Neural cell (in vitro differentiated cells): ENCODE measurements around the gene RFC3. TPM values are rescaled to one million over a fixed set of nuclear protein-coding genes. Genes with fewer than 3 reads are reported as not detected.

ENCODE experiments used
- H2AFZ ChIP-seq: fragments of 200-600, 300-800 bp; sonication (generic), shearing (Covaris generic); 2 replicates; pipeline ENCODE4 v1.6.0; 2014; ENCODE audit warnings: low read depth, mild to moderate bottlenecking, antibody characterized with exemption, low read length, moderate library complexity
- H3F3A ChIP-seq: fragments of 200-600 bp; shearing (Covaris generic); 2 replicates; pipeline ENCODE4 v1.6.1; 2016; ENCODE audit warnings: mild to moderate bottlenecking, moderate library complexity, mixed read lengths, antibody characterized with exemption, low read length; ENCODE audit not compliant: insufficient read depth, poor library complexity, severe bottlenecking
- H3K27ac ChIP-seq: fragments of 200-600, 300-800 bp; sonication (generic), shearing (Covaris generic); 2 replicates; pipeline ENCODE4 v1.5.1; 2014; ENCODE audit warnings: mild to moderate bottlenecking, low read length, moderate library complexity
- H3K27me3 ChIP-seq: fragments of 300-800, 200-600 bp; sonication (generic), shearing (Covaris generic); 2 replicates; pipeline ENCODE4 v1.6.0; 2014; ENCODE audit warnings: mild to moderate bottlenecking, low read depth, low read length, moderate library complexity; ENCODE audit not compliant: insufficient read depth
- H3K36me3 ChIP-seq: fragments of 300-800, 200-600 bp; sonication (generic), shearing (Covaris generic); 2 replicates; pipeline ENCODE4 v1.5.1; 2014; ENCODE audit warnings: mild to moderate bottlenecking, antibody characterized with exemption, low read length, moderate library complexity; ENCODE audit not compliant: insufficient read depth
- H3K4me2 ChIP-seq: fragments of 300-800, 200-600 bp; sonication (generic), shearing (Covaris generic); 2 replicates; pipeline ENCODE4 v1.6.0; 2014; ENCODE audit warnings: mild to moderate bottlenecking, low read length
- H3K4me3 ChIP-seq: fragments of 300-800, 200-600 bp; sonication (generic), shearing (Covaris generic); 2 replicates; pipeline ENCODE4 v1.5.1; 2014; ENCODE audit warnings: mild to moderate bottlenecking, low read length, moderate library complexity
- H3K79me2 ChIP-seq: fragments of 200-600 bp; shearing (Covaris generic); replicated peaks from 2 replicates; pipeline ENCODE4 v1.6.0; 2014; ENCODE audit warnings: mild to moderate bottlenecking, low read length, moderate library complexity; ENCODE audit not compliant: insufficient read depth
- H3K9ac ChIP-seq: fragments of 300-800, 200-600 bp; sonication (generic), shearing (Covaris generic); 2 replicates; pipeline ENCODE4 v1.6.1; 2016; ENCODE audit warnings: mild to moderate bottlenecking, low read length, mixed read lengths
- H3K9me2 ChIP-seq: fragments of 200-600 bp; shearing (Covaris generic); 2 replicates; pipeline ENCODE4 v1.6.1; 2016; ENCODE audit warnings: mild to moderate bottlenecking, low read length, mixed read lengths; ENCODE audit not compliant: insufficient read depth
- H3K9me3 ChIP-seq: fragments of 200-600, 300-800 bp; sonication (generic), shearing (Covaris generic); 2 replicates; pipeline ENCODE4 v1.6.1; 2016; ENCODE audit warnings: mild to moderate bottlenecking, mixed run types, low read length, moderate library complexity, mixed read lengths
- H4K20me1 ChIP-seq: fragments of 200-600 bp; shearing (Covaris generic); 2 replicates; pipeline ENCODE4 v1.6.1; 2016; ENCODE audit warnings: mild to moderate bottlenecking, mixed run types; ENCODE audit not compliant: insufficient read depth
- CTCF ChIP-seq: fragments of 450-650 bp; IDR thresholded peaks from 2 replicates; pipeline ENCODE4 v1.5.1; 2014; ENCODE audit warnings: antibody characterized with exemption, mild to moderate bottlenecking, moderate library complexity; ENCODE audit not compliant: poor library complexity, severe bottlenecking
- EP300 ChIP-seq: fragments of 450-650 bp; conservative IDR thresholded peaks from 2 replicates; pipeline ENCODE4 v1.6.1; 2014; ENCODE audit warnings: antibody characterized with exemption, mild to moderate bottlenecking, moderate library complexity; ENCODE audit not compliant: poor library complexity, severe bottlenecking
- EZH2 ChIP-seq: fragments of 200-600, 300-800 bp; shearing (Covaris generic), sonication (generic); IDR thresholded peaks from 2 replicates; pipeline ENCODE4 v1.6.1; 2014; ENCODE audit warnings: antibody characterized with exemption, low read length, borderline replicate concordance, mild to moderate bottlenecking; ENCODE audit not compliant: insufficient read depth, poor library complexity, severe bottlenecking
- MXI1 ChIP-seq: fragments of 450-650 bp; conservative IDR thresholded peaks from 2 replicates; pipeline ENCODE4 v1.6.1; 2014; ENCODE audit warnings: antibody characterized with exemption, mild to moderate bottlenecking; ENCODE audit not compliant: poor library complexity, severe bottlenecking
- POLR2AphosphoS5 ChIP-seq: IDR thresholded peaks from 2 replicates; pipeline ENCODE4 v1.6.1; 2012
- RAD21 ChIP-seq: fragments of 450-650 bp; conservative IDR thresholded peaks from 2 replicates; pipeline ENCODE4 v1.6.1; 2014; ENCODE audit warnings: antibody characterized with exemption, mild to moderate bottlenecking, moderate library complexity
- SMC3 ChIP-seq: fragments of 450-650 bp; conservative IDR thresholded peaks from 2 replicates; pipeline ENCODE4 v1.6.1; 2014; ENCODE audit warnings: antibody characterized with exemption, mild to moderate bottlenecking, moderate library complexity; ENCODE audit not compliant: poor library complexity
- TAF1 ChIP-seq: IDR thresholded peaks from 2 replicates; pipeline ENCODE4 v1.6.1; 2012; ENCODE audit warnings: low read depth
- polyA plus RNA-seq: library from polyadenylated mRNA; depleted of rRNA; stranded (reverse); fragments of >200 nt; gene quantifications from 2 replicates; pipeline ENCODE4 v1.2.3, GENCODE V29; 2014
- small RNA-seq, 3 experiments: library from RNA; depleted of rRNA; stranded (forward); fragments of <200 nt; gene quantifications; one replicate each; pipeline ENCODE3, GENCODE V24; 2012
- TF ChIP-seq, protein P1 (sequence below): IDR thresholded peaks from 2 replicates; pipeline ENCODE4 v1.6.1; 2012; ENCODE audit warnings: borderline replicate concordance

The RFC3 gene
- polyA plus RNA-seq, 1 donor from 2014 or later: 13.8 TPM

GRCh38 chr13:33882804-33883203 lies 64.9 kb downstream of the RFC3 start:
- no peak overlapping the region for H2AFZ ChIP-seq
- no peaks in the 10 kb centered on the region for H3K36me3 ChIP-seq

DNA sequence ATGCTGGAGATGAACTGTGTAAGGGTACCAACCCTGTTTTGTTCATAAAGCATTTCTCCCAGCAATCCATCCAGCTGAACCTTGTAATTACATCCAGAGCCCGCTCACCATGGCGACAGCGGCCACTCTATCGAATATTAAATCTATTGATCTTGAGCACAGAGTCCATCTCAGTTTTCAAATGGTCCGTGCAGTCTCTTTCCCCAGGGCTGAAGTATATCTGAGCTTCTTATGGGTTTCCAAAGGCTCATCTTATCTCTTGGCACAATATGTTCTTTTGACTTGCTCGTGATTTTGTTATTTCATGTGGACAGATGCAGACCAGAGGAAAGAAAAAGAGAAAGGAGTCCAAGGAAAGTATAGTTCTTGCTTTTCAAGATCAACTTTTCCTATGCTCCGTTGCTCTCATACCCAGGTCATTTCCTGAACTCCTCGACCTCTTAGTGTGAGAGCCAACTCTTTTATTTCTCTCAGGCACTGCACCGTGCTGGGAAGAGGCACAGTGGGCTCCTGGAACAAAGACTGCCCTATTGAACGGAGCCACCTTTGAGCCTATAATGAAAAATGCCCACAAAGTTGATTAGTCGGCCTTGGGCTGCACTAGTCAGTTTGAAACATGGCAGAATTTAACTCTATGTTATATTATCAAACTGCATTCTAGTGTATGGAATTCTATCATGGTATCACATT lies 66.7 kb downstream of the RFC3 start:
- H3K36me3 ChIP-seq: no peaks in the 10 kb centered on the region
- H2AFZ ChIP-seq: no peak overlapping the region
- H3K4me2 ChIP-seq: no peak overlapping the region
- H4K20me1 ChIP-seq: no peaks in the 10 kb centered on the region
- no peaks in the 10 kb centered on the region for H3K27me3 ChIP-seq
- no peak overlapping the region for H3K4me3 ChIP-seq
- peak overlapping the region; percentile 37 for H3K27ac ChIP-seq
- no peak overlapping the region for H3K9ac ChIP-seq
- no peak for TF ChIP-seq SMC3
- H3K9me3 ChIP-seq: no peaks in the 10 kb centered on the region
- H3K79me2 ChIP-seq: no peaks in the 10 kb centered on the region
- no peaks in the 10 kb centered on the region for H3K9me2 ChIP-seq
- H3F3A ChIP-seq: no peaks in the 10 kb centered on the region

More at GRCh38 chr13:33882804-33883203, 64.9 kb downstream of the RFC3 start:
- no peak overlapping the region for H3K9ac ChIP-seq
- no peaks in the 10 kb centered on the region for H3K9me3 ChIP-seq
- no peaks in the 10 kb centered on the region for H4K20me1 ChIP-seq
- no peak overlapping the region for H3K4me2 ChIP-seq
- no peak overlapping the region for H3K4me3 ChIP-seq
- no peaks in the 10 kb centered on the region for H3K9me2 ChIP-seq
- H3K27ac ChIP-seq: no peak overlapping the region
- no peaks in the 10 kb centered on the region for H3K27me3 ChIP-seq
- TF ChIP-seq POLR2AphosphoS5 (no peak), EZH2 (no peak), MXI1 (no peak), RAD21 (no peak), EP300 (no peak), SMC3 (no peak), CTCF (no peak), TAF1 (no peak)
- TF ChIP-seq, protein P1, sequence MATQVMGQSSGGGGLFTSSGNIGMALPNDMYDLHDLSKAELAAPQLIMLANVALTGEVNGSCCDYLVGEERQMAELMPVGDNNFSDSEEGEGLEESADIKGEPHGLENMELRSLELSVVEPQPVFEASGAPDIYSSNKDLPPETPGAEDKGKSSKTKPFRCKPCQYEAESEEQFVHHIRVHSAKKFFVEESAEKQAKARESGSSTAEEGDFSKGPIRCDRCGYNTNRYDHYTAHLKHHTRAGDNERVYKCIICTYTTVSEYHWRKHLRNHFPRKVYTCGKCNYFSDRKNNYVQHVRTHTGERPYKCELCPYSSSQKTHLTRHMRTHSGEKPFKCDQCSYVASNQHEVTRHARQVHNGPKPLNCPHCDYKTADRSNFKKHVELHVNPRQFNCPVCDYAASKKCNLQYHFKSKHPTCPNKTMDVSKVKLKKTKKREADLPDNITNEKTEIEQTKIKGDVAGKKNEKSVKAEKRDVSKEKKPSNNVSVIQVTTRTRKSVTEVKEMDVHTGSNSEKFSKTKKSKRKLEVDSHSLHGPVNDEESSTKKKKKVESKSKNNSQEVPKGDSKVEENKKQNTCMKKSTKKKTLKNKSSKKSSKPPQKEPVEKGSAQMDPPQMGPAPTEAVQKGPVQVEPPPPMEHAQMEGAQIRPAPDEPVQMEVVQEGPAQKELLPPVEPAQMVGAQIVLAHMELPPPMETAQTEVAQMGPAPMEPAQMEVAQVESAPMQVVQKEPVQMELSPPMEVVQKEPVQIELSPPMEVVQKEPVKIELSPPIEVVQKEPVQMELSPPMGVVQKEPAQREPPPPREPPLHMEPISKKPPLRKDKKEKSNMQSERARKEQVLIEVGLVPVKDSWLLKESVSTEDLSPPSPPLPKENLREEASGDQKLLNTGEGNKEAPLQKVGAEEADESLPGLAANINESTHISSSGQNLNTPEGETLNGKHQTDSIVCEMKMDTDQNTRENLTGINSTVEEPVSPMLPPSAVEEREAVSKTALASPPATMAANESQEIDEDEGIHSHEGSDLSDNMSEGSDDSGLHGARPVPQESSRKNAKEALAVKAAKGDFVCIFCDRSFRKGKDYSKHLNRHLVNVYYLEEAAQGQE: no peak
- H3F3A ChIP-seq: no peaks in the 10 kb centered on the region
- H3K79me2 ChIP-seq: no peaks in the 10 kb centered on the region

Small RNA genes within 50 kb of the gene (small RNA-seq; reads per million reads assigned to genes)
- gene RNU5A-4P: 0 to 0.08 (median 0) reads per million in 3 experiments
